Measurements from ENCODE around the gene DROSHA. TPM values are rescaled to one million over a fixed set of nuclear protein-coding genes. Genes with fewer than 3 reads are reported as not detected.

DROSHA gene
- total and polyA plus RNA-seq, 2 donors (not counting 3 experiments of a cell fraction or from before 2014, with no cell fraction given) = 49.1 to 96.4 TPM

DNA sequence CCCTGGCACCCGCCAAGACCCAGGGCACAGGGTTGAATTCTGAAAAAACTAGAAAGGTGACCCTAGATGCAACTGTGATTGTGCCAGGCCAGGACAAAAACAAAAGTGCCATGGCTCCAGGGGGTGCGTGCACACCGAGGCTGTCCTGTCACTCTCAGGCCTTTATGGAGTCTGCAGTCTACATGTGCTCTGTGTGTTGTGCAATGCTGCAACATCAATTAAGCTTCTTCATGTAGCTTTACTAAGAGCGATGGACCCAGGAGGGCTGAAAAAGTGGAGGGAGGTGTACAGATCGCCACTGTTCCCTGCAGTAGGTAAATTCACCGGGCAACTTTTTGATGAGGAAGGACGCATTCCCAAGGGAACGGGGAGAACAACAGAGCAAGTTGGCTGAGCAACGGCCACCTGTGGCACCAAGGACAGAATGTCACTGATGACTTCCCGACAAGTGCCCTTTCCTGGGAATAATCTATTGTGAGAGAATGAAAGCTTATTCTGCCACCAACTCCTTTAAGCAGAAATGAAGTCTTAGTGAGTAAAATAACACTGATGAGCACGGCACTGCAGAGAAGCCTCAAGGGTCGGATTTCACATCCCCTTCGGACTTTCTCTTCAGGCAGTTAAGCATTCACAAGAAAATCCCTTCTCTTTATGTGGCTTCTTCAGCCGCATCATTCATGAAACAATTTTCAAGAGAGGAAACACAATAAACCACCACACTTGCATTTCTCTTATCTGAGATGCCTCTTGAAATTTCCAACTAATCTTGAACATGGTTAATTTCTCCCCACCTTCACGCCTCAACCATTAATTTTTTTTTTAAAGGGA, 149.6 kb downstream of the DROSHA start:
- TF ChIP-seq GATA2 (IDR thresholded peaks at IDR 0.05; ENCODE audit: insufficient read depth, insufficient read length, low read depth, low read length) = no peak
- TF ChIP-seq POLR2A (IDR thresholded peaks at IDR 0.05; ENCODE audit: low read depth, low read length) = no peak
- no peak for TF ChIP-seq JUN (IDR thresholded peaks at IDR 0.05; ENCODE audit: borderline replicate concordance, insufficient read depth, insufficient read length, low read depth)
- no peak for TF ChIP-seq FOS (IDR thresholded peaks at IDR 0.05; ENCODE audit: borderline replicate concordance, insufficient read depth, low read length)
- no peak for TF ChIP-seq MYC (IDR thresholded peaks at IDR 0.05; ENCODE audit: low read depth, low read length)
- TF ChIP-seq EZH2 (IDR thresholded peaks at IDR 0.05; ENCODE audit: borderline replicate concordance, low read depth, low read length, severe bottlenecking) = no peak
- TF ChIP-seq, protein P1, sequence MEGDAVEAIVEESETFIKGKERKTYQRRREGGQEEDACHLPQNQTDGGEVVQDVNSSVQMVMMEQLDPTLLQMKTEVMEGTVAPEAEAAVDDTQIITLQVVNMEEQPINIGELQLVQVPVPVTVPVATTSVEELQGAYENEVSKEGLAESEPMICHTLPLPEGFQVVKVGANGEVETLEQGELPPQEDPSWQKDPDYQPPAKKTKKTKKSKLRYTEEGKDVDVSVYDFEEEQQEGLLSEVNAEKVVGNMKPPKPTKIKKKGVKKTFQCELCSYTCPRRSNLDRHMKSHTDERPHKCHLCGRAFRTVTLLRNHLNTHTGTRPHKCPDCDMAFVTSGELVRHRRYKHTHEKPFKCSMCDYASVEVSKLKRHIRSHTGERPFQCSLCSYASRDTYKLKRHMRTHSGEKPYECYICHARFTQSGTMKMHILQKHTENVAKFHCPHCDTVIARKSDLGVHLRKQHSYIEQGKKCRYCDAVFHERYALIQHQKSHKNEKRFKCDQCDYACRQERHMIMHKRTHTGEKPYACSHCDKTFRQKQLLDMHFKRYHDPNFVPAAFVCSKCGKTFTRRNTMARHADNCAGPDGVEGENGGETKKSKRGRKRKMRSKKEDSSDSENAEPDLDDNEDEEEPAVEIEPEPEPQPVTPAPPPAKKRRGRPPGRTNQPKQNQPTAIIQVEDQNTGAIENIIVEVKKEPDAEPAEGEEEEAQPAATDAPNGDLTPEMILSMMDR (IDR thresholded peaks at IDR 0.05; ENCODE audit: extremely low read depth in 1 of 2, insufficient read depth in 1 of 2, low read depth in 1 of 2, low read length in 2 of 2) = no peak
- no peak for TF ChIP-seq POLR2AphosphoS5 (IDR thresholded peaks at IDR 0.05; ENCODE audit: insufficient read depth, low read depth, low read length)
- TF ChIP-seq, protein P2, sequence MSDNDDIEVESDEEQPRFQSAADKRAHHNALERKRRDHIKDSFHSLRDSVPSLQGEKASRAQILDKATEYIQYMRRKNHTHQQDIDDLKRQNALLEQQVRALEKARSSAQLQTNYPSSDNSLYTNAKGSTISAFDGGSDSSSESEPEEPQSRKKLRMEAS (IDR thresholded peaks at IDR 0.05; ENCODE audit: insufficient read depth, insufficient read length) = no peak
- no peaks in the 10 kb centered on the region for H3K4me1 ChIP-seq (ENCODE audit: control insufficient read depth, extremely low read depth, insufficient read depth, low read length)
- no peak overlapping the region for H3K27ac ChIP-seq (ENCODE audit: insufficient read depth, low read depth, low read length)
- ChIA-PET POLR2A (no interaction called here), CTCF (no interaction called here)
- H3K9me1 ChIP-seq (replicated peaks; ENCODE audit: control insufficient read depth, extremely low read depth, insufficient read depth, low read length) = no peaks in the 10 kb centered on the region
- FAIRE-seq (no peak), DNase-seq (ENCODE audit: low read depth, low spot score) (no peak)
- no peaks in the 10 kb centered on the region for H3K27me3 ChIP-seq (ENCODE audit: control insufficient read depth in 2 of 2, insufficient read depth in 2 of 2, low read length in 2 of 2)
- intact Hi-C loops (cut with micrococcal nuclease) = no loop called here
- H3K36me3 ChIP-seq (ENCODE audit: control insufficient read depth in 2 of 2, extremely low read depth in 1 of 2, insufficient read depth in 2 of 2, low read length in 2 of 2) = no peaks in the 10 kb centered on the region
- no peaks in the 10 kb centered on the region for H3K79me2 ChIP-seq (ENCODE audit: control insufficient read depth, insufficient read depth, low read length)
- no peak overlapping the region for H3K9ac ChIP-seq (replicated peaks; ENCODE audit: extremely low read depth, insufficient read depth, low read length)
- H2AFZ ChIP-seq (ENCODE audit: low read depth, low read length) = no peak overlapping the region
- dilution Hi-C loops (cut with MboI; ENCODE audit: extremely low pct_ligation_motif_present, low sequenced_read_pairs) = no loop called here
- no peaks in the 10 kb centered on the region for H3K9me3 ChIP-seq (replicated peaks; ENCODE audit: control insufficient read depth, insufficient read depth, low read length)
- H3K4me2 ChIP-seq (ENCODE audit: insufficient read depth, low read length) = no peak overlapping the region
- H3K4me3 ChIP-seq (replicated peaks in 1 of 3; ENCODE audit: insufficient read depth in 1 of 3, low read depth in 1 of 3, low read length in 3 of 3) = no peak overlapping the region
- H4K20me1 ChIP-seq (replicated peaks; ENCODE audit: control insufficient read depth, extremely low read depth, insufficient read depth, low read length) = no peaks in the 10 kb centered on the region
- BruUV-seq (replicated peaks) = no TSS peak

Data from endothelial cell of umbilical vein (primary cell).